ENCODE measurements around the gene ATP8A2. TPM values are rescaled to one million over a fixed set of nuclear protein-coding genes. Genes with fewer than 3 reads are reported as not detected.
"Not testable (repeated sequence)": the region's sequence is repeated elsewhere in the genome, so short reads cannot be mapped to it uniquely, and the experiment has no call there.

Gene ATP8A2
- total RNA-seq, 2 donors from 2014 or later, result 0.10 to 0.64 TPM

- intact Hi-C loops (cut with DNase I), result no loop called here
- no peak for TF ChIP-seq CTCF (IDR thresholded peaks at IDR 0.05)
Observed at GRCh38 chr13:25771641-25772478, 400.1 kb downstream of the ATP8A2 start.

GRCh38 chr13:25772534-25772933 lies 400.8 kb downstream of the ATP8A2 start:
- DNase-seq; H3K4me1 ChIP-seq; H3K4me3 ChIP-seq; H3K27me3 ChIP-seq; intact Hi-C loops (cut with DNase I); H3K36me3 ChIP-seq; H3K9me3 ChIP-seq; H3K9ac ChIP-seq (ENCODE audit: low read depth in 2 of 2, low read length in 2 of 2); H3K27ac ChIP-seq: not testable (repeated sequence)

More at GRCh38 chr13:25771641-25772478, 400.1 kb downstream of the ATP8A2 start:
- H3K9ac ChIP-seq (ENCODE audit: low read depth in 2 of 2, low read length in 2 of 2), result no peak overlapping the region
- H3K4me3 ChIP-seq, result no peak overlapping the region
- H3K4me1 ChIP-seq, result no peaks in the 10 kb centered on the region
- no peaks in the 10 kb centered on the region for H3K27me3 ChIP-seq
- no peak for DNase-seq
- no peaks in the 10 kb centered on the region for H3K36me3 ChIP-seq
- no peaks in the 10 kb centered on the region for H3K9me3 ChIP-seq
- no peak overlapping the region for H3K27ac ChIP-seq

GRCh38 chr13:25774056-25774455 lies 402.3 kb downstream of the ATP8A2 start:
- H3K4me1 ChIP-seq; H3K27me3 ChIP-seq; H3K9me3 ChIP-seq; H3K4me3 ChIP-seq; DNase-seq; H3K27ac ChIP-seq; H3K36me3 ChIP-seq; intact Hi-C loops (cut with DNase I); H3K9ac ChIP-seq (ENCODE audit: low read depth in 2 of 2, low read length in 2 of 2): not testable (repeated sequence)

- no peaks in the 10 kb centered on the region for H3K4me1 ChIP-seq
- intact Hi-C loops (cut with DNase I), result no loop called here
- no peak for DNase-seq
- no peaks in the 10 kb centered on the region for H3K36me3 ChIP-seq
- no peak overlapping the region for H3K9ac ChIP-seq (ENCODE audit: low read depth in 2 of 2, low read length in 2 of 2)
- no peak for TF ChIP-seq CTCF (IDR thresholded peaks at IDR 0.05)
- no peaks in the 10 kb centered on the region for H3K27me3 ChIP-seq
- H3K9me3 ChIP-seq, result no peaks in the 10 kb centered on the region
- H3K27ac ChIP-seq, result no peak overlapping the region
- no peak overlapping the region for H3K4me3 ChIP-seq
Observed at GRCh38 chr13:25775275-25775674, 403.5 kb downstream of the ATP8A2 start.

- Histone ChIP-seq H3K36me3 (no peaks in the 10 kb centered on the region), H3K27ac (no peak overlapping the region), H3K9ac (ENCODE audit: low read depth in 2 of 2, low read length in 2 of 2) (no peak overlapping the region), H3K9me3 (no peaks in the 10 kb centered on the region), H3K4me1 (no peaks in the 10 kb centered on the region), H3K27me3 (no peaks in the 10 kb centered on the region), H3K4me3 (no peak overlapping the region)
- no peak for DNase-seq
- TF ChIP-seq CTCF (IDR thresholded peaks at IDR 0.05), result no peak
- intact Hi-C loops (cut with DNase I), result no loop called here
Observed at GRCh38 chr13:25775986-25776385, 404.2 kb downstream of the ATP8A2 start.

GRCh38 chr13:25776722-25777121 lies 404.9 kb downstream of the ATP8A2 start:
- TF ChIP-seq CTCF (IDR thresholded peaks at IDR 0.05), result no peak
- Histone ChIP-seq H3K27me3 (no peaks in the 10 kb centered on the region), H3K36me3 (no peaks in the 10 kb centered on the region), H3K4me1 (no peaks in the 10 kb centered on the region), H3K9ac (ENCODE audit: low read depth in 2 of 2, low read length in 2 of 2) (no peak overlapping the region), H3K9me3 (no peaks in the 10 kb centered on the region), H3K27ac (no peak overlapping the region), H3K4me3 (no peak overlapping the region)
- no peak for DNase-seq
- intact Hi-C loops (cut with DNase I), result no loop called here
